NCI-H2081 (cell line): ENCODE results near the gene SPO11.

Experiments used
- DNase-seq, 2 experiments: peaks; one replicate each; lab custom pipeline; 2025; lab: John Stamatoyannopoulos, UW

SPO11 gene

DNA sequence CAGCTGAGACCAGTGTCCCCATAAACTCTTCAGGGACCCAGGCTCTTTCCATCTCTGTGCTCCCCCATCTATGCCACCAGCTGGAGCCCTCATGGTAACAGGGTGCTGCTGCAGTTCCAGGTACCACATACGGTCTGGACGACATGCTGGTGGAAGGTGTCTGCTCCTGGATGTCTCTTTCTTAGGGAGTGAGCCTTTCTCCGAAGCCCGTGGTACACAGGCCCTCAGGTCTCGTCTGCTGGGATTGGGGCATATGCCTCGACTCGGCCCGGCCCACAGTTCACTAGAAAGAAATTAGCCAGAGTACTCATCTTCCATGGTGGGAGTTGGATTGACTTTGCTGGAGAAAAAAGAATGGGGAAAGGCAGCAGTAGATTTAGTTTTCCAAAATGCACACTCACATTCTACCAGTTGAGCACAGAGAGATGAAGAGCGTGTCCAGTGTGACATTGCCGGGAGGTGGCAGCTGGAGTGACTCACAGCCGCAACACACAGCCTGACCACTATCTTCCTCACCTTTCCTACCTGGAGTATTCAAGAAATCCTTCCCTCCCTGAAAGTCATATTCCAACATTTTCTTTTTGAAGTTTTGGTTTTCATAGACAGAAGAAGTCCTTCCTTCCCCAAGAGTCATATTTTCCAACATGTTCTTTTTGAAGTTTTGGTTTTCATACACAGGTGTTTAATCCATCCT lies 18.6 kb upstream of the SPO11 start:
- DNase-seq = no peak

DNA sequence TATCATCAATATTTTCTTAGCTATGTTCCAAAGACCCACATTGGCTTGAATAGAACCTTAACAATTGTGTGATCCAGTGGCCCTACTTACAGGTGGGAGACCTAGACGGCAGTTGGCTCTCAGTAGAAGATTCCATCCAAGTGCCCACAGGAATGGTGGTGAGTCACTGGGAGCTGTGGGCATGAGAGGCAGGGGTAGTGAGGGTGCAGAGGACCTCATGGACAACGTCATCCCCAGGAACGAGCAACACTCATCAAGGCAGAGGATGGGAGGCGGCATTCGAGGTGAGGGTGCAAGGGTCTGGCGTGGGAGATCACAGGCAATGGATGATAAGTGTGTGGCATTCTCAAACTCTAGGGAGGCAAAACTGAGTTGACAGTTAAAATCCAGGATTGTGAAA lies 17.5 kb upstream of the SPO11 start:
- DNase-seq = no peak

DNA sequence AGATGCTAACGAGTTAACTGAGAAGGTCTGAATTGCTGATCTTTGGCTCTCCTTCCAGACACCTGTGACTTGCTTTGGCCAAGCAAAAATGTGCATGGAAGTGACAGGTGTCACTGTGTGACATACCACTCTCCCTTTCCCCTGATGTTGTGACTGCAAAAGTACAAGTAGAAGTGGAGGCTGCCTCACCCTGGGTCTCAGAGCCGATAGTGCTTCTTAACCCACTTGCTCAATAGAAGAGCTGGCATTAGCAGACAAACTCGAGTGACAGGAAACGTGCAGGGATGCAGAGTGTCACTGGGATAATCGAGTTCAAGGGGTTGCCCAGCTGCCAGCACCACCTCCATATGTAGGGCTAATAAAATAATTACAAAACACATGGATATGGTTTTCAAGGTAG lies 16.4 kb upstream of the SPO11 start:
- no peak for DNase-seq

DNA sequence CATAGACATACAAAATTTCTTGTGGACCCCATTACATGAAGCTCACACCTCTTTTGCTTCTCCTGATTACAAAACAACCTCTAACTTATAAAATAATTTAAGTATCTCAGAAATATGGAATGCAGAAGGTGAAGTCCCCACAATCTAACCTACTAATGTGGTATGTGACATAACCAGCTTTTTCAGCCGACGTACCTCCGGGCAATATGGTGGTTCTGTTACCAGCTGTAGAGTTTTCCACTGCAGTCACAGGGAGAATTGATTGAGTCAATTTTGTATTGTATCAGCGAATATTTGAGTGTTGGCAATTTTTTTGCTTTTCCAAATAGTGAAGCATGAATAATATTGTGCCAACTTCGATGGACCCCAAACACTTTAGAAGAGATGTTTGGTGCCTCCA lies 15.7 kb upstream of the SPO11 start:
- no peak for DNase-seq

DNA sequence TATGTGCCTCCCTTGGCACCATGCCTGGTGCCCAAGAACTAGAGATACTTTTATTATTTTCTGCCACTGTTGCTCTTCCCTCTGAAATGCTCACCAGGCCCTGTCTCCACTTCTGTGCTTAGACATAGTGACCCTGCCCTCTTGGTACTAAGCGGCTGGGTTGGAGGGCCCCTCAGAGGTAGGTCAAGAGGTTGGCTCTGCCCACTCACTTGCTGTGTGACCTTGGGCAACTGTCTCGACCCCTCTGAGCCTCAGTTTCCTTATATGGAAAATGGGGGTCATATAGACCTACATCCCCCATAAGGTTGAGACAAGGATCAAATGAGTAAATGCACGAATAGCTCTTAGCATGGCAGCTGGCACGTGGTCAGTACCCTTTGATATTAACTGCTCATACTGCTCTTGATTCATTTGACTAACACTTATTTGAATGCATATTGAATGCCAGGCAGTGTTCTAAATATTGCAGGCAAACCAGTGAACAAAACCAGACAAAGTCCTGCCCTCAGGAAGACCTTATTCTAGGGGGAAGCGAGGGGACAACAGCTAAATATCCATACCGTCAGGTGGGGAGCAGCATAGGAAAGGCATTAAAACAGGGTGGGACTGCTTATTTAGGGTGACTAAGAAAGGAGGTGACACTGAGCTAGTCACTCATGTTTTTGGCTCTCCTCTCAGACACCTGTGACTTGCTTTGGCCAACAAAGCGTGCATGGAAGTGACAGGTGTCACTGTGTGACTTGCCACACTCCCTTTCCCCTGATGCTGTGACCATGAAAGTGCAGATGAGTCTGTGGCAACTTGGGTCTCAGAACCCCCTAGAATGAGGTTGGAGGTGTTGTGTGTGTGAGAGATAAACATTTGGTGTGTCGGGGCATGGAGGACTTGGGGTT lies 14.3 kb upstream of the SPO11 start:
- no peak for DNase-seq

DNA sequence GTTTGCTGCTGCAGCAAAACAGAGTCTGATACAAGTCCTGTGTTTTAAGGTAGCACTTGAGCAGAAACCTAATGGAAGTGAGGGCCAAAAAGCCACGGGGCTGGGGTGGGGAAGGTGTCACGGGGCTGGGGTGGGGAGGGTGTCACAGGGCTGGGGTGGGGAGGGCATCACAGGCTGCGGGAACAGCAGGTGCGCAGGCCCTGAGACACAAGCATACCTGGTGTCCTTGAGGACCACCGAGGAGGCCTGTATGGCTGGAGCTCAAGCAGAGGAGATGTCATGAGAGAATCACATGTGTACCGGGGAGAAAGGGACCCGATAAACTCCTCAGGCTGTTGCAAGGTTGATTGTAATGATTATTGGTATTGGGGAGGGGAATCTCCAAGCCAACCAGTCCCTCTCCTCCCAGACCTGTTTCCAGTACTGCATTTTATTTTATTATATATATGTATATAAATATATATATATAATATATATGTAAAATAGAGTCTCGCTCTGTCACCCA lies 13.6 kb upstream of the SPO11 start:
- no peak for DNase-seq

DNA sequence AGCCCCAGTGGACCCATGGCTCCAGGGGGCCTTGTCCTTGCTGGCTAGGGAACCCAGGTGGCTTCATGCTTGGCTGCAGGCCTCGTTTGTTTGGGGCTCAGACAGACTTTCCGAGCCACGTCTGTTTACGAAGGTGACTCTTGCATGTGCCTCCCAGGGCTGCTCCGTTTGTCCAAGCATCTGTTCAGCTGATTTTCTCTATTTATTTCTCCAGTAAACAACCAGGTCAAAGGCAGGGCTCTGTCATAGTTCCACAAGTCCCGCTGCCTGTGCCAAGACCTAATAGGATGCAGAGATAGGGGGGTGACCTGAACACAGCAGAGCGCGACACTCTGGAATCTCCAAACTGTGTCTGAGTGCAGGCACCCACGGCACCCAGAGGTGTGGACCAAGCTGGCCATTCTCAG lies 12.8 kb upstream of the SPO11 start:
- DNase-seq = no peak

DNA sequence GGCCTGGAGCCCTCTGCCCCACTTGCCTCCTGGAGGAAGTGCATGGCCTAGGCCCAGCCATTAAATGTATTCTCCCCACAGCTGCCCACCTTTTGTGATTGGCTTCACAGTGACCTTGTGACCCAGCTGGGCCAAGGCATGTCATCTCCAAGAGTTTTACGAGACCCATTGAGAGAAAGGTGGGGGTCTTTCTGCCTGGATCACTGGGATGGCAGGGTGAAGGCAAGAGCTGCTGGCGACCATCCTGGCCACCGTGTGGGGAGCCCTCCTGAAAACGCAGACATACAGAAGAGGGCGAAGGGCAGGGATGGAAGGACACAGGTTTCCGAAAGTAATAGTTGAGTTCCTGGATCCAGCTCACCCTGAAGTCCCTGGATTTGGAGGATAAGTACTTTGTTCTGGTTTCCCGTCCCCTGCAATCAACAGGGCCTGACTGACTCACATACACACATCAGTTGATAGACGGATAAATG lies 12.3 kb upstream of the SPO11 start:
- no peak for DNase-seq

DNA sequence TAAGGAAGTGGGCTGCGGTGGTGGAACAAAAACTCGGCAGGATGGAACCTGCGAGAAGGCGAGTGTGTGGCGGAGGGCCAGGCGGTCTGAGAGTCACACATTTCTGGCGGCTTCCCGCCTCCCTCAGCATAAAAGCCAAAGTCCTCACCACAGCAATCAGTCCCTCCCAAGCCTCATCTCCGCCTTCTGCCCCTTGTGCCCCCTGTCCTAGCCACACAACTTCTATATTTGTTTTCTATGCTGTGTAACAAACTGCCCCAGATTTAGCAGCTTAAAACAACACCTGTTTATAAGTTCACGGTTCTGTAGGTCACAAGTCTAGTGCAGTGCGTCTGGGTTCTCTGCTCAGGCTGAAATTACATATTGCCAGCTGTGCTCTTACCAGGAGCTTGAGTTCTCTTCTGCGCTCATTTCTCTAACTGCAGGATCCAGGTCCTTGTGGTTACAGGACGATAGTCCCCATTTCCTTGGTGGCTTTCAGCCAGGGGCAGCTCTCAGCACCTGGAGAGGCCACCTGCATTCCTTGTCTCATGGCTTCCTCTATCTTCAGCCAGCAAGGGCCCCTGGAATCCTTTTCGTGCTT lies 11.7 kb upstream of the SPO11 start:
- DNase-seq = no peak

DNA sequence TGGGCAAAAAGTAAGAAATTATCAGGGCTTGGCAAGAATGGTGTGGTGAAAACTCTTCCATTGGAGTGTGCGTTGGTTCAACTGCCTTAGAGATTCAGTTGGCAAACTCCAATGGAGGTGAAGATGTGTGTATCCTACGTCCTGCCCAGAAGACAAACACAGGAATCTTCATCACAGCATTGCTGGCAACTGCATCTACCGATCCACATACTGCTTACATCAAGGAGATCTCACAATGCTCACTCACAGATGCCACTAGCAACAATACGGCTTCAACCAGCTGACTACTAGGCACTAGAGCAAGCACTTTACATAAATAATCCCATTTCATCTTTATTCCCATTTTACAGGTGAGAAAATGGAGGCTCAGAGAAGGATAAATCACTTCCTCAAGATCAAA lies 10.0 kb upstream of the SPO11 start:
- no peak for DNase-seq

DNA sequence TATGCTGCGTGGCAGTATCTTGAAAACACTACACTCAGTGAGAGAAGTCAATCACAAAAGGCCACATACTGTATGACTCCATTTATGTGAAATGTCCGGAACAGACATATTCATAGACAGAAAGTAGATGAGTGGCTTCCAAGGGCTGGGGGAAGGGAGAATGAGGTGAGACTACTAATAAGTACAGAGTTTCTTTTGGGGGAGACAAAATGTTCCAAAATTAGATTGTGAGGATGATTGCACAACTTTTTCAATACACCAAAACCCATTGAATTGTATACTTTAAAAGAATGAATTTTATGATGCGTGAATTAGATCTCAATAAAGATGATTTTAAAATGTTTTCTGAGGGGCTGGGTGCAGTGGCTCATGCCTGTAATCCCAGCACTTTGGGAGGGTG lies 9.2 kb upstream of the SPO11 start:
- DNase-seq = no peak

DNA sequence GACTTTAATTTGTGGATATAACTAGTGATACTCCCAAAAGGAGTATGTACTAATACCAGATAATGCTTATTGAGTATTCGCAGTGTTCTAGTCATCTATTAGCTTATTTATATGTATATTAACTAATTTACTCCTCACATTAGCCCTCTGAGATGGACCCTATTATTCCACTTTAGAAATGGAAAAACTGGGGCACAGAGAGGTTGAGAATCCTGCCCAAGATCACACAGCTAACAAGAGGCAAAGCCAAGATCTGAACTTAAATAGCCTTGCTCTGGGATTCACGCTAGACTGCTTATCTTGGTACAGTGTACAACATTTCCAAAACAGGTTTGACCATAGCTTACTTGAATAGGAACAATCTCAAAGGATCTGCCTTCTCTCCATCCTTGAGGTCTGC lies 8.5 kb upstream of the SPO11 start:
- DNase-seq = no peak

DNA sequence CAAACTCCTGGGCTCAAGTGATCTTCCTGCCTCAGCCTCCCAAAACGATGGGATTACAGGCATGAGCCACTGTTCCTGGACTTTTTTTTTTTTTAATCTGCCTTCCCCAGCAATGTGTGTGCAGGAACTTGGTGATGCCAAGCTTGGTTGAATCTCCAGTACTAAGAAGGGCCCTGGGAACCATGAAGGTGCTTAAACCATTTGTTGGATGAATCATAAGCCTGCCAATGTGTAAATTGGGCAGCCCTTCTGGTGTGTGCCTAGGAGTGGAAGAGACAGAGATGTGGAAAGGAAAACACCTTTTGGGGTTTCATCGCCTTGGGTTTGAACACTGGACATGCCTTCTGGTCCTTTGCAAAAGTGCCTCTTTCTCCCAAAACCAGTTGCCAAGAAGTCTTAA lies 7.1 kb upstream of the SPO11 start:
- DNase-seq = no peak

DNA sequence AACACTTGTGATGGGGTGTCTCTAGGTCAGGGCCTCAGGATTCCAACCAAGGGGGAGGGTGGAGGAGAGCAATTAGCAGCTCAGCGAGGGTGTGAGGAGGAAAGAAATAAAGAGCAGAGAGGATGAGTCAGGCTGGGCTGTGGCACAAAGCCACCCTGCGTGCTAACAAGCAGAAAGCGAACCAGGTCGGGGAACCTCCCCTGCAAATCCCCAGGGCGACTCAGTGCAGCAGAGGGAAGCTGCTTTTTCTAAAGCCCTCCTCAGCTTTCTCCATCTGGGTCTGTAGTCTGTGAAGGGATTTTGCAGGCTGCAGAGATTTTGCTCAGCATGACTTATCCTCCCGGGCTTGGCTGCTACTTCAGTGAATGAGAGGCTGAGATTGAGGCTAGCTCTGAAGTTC lies 6.6 kb upstream of the SPO11 start:
- DNase-seq = no peak

DNA sequence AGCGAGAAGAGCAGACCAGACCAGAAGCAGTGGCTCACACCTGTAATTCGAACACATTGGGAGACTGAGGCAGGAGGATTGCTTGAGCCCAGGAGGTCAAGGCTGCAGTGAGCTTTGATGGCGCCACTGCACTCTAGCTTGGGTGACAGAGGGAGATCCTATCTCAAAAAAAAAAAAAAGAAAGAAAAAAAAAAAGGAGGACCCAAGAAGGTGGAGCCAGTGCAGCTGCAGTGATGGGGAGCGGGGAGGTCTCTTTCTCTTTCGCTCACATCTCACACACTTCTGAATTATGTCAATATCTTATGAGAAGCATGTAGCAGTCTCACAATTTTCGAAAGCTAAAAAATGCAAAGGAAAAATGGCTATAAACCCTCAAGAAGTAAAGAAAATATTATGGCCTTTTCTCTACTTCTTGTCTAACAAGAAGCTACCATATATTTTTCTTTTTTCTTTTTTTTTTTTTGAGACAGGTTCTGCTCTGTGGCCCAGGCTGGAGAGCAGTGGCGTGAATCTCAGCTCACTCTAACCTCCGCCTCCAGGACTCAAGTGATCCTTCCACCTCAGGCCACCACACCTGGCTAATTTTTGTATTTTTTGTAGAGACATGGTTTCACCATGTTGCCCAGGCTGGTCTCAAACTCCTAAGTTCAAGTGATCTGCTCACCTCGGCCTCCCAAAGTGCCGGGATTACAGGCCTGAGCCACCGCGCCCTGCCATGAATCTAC lies 3.8 kb upstream of the SPO11 start:
- no peak for DNase-seq

DNA sequence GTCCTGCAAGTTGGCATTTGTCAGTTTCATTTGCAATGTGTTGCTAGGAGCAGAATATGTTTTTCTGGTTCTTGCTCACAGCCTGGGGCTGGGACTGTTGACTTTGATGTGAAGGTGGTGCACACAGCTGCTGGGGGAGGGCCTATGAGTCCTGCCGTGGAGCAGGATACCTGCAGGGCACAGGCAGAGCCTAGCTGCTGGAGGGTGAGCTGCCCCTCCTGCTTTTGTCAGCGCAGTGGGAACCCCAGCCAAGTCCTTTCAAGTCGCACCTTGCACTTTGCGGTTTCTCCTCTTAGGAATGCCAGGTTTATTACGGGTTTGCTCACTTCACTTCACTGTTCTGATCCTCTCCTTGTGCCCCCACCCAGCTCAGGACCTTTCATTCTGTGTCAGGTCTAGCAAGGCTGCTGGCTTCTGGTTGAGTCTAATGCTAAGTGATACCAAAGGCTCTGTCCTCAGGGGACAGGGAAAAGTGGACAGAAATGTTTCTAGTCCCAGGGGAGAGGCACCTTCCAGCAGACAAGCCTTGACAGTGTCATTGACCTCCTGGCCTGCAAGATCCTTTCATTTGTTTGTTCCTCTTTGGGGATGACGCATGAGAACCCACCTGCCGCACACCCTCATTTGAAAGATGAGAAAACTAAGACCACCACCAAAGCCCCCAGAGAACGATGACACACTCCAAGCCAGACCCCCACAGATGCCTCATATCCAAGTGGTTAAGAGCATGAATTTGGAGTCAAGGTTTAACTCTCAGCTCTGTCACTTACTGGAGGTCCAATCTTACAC lies 2.7 kb upstream of the SPO11 start:
- DNase-seq = peak in 1 of 2 experiments; percentile 17

DNA sequence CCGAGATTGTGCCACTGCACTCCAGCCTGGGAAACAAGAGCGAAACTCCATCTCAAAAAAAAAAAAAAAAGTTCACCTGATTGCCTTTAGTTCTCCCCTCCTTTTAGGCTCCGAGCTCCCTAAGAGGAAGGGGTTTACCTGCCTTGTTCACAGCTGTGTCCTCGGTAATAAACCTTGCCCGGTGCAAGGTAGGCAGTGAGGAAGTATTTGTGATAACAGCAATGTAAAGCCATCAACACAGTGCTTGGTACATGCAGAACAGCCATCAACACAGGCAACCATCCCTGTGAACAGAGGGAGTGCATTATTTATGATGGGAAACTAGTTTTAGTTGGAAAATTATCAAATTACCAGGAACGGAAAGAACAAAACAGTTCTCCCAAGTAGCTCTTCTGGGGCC lies 1.8 kb upstream of the SPO11 start:
- DNase-seq = no peak

DNA sequence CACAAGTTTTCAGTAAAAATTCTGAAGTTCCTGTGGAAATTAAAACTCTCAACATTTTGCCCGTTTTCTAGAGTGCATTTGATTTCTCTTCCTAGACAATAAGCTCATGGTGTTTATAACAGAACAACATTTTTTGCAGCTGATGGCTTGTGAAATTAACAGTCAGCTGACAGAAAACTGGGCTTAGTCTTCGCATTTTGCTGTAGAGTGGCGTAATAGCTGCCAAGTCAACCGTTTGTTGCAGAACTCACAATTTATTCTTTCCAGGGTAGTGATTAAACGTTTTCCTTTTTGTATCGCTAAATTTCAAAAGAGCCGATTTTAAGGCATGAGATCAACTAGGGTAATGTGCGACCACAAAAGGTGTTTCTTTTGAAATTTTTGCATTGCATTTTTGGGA lies 1.4 kb downstream of the SPO11 start:
- no peak for DNase-seq

DNA sequence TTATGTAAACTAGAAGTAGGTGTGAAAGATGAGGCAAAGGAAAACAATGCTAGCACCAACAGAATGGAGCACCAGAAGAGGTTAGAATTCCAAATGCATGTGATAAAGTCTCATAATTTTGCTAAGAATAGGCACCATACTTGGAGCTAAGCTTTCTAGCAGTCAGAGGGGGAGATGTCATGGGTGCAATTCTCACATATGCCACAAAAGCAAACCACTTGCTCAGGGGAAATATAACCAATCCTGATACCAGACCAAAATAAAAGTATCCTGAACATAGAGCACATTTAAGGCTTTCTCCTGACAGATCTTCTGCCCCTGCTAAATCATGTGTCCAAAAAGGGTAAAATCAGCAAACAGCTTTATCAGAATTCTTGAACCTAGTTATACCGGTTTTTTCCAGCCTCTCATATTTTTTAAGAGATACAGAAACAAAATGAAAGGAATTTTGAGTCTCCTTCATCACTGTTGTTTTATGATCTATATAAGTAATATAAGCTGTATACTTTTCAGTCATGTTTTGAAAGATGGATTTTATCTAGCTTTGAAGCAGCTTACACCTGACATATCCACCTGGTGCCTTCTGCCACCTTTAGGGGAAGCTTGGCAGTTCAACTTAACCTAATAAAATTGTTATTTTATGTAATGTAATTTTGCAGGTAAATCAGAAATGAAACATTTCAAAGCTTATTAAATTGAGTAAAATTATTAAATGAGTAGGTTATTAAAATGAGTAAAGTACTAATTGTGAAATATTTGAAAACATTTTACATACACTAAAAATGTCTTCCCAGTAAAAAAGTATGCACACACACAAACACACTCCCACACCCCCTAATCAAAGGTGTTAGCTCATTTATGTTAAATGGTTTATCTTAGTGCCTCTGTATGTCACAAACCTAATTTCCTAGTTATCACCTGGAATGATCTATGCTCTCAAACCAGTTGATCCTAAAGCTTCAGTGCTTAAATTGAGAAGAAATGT lies 2.8 kb downstream of the SPO11 start:
- DNase-seq = no peak

DNA sequence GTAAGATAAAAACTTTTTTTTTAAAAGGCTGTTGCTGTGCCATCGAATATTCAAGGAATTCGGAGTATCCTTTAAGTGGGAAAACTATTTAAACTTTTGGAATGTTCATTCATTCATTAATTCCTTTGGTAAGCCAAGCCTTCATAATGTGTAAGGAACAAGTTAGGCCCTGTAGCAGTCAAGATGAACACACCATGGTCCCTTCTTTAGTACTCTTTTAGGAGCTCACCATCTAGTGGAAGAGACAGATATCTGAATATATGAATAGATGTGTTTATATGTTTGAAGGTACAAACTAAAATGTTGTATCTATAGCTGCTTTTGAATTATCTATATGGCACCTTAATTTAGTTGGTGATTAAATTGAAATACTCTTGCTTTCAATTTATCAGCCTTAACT lies 5.8 kb downstream of the SPO11 start:
- no peak for DNase-seq
